Right ventricle myocardium inferior (tissue), 1 donor: ENCODE measurements around the gene SENP8. TPM values are rescaled to one million over a fixed set of nuclear protein-coding genes. Genes with fewer than 3 reads are reported as not detected.

Experiments used
- ATAC-seq: fragments of 200-7000 bp; cut with Tn5 transposase; one replicate; pipeline ENCODE4 v1.9.1; 2020; ENCODE audit warnings: mild to moderate bottlenecking, moderate library complexity
- DNase-seq: peaks from one replicate; pipeline ENCODE4 v3.0.0; 2021; ENCODE audit errors: missing footprints
- intact Hi-C: fragments of 100-400 bp; cut with DNase I; formaldehyde crosslinking; loops from one replicate; pipeline ENCODE4 v1.11.0; 2022
- total RNA-seq: library from RNA; stranded (reverse); fragmentation: NEBNext Ultra II Directional; extraction: Animal tissue kit (Norgen Biotek cat#: 25700); gene quantifications from one replicate; pipeline ENCODE4 v1.2.1, GENCODE V29; 2021
- donor health status: DM: no; HTN: yes; CAD: no; lungs with severe emphysema.

Gene SENP8
- total RNA-seq, 1 donor from 2014 or later = 5.9 TPM

DNA sequence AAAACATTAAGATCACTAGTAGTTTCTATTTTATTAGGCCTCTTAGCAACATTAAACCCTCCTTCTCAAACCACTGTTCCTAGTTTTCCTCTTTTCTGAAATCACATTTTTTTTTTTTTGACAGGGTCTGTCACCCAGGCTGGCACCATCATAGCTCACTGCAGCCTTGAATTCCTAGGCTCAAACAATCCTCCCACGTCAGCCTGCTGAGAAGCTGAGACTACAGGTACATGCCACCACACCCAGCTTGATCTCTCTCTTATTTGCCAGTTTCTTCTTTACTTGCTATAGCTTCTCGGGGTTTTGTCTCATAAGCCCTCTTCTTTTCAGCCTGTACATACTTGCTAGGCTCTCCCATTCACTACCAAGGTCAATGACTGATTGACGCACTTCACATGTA is 28.0 kb downstream of the SENP8 start:
- intact Hi-C loops = no loop called here
- DNase-seq (no peak), ATAC-seq (no peak)

DNA sequence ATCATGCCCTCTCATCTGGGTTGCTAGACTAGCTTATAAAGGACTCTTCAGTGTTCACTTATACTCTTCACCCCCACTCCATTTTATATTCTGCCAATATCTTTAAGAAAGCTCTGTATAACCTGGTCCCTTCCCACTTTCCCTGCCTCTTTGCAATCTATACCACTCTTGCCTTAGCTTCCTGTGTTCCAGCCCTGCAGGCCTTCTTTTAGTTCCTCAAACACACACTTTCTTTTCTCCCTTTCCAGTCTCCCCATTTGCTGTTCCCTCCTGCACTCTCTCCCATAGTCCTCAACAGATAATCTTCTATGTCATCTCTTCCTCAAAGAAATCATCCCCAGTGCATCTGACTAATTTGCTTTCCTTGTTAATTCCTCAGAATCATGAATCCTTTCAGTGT is 28.7 kb downstream of the SENP8 start:
- DNase-seq (no peak), ATAC-seq (no peak)
- intact Hi-C loops = no loop called here

DNA sequence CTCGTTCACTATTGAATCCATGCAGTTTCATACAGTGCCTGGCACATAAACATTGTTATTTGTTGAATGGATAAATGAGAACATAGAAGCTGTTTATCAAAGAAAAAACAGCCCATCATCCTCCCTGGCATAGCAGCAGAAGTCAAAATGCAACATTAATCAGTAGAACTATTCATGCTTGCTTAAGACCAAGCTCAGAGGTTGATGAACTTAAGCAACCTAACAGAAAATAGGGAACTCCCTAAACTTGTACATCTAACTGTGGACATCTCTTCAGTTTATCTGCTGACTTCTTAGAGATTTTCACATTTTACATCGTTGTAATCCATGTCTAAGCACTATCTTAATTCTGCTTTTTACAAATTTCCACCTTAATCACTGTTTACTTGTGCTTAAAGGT is 29.2 kb downstream of the SENP8 start:
- DNase-seq (no peak), ATAC-seq (no peak)
- intact Hi-C loops = no loop called here

DNA sequence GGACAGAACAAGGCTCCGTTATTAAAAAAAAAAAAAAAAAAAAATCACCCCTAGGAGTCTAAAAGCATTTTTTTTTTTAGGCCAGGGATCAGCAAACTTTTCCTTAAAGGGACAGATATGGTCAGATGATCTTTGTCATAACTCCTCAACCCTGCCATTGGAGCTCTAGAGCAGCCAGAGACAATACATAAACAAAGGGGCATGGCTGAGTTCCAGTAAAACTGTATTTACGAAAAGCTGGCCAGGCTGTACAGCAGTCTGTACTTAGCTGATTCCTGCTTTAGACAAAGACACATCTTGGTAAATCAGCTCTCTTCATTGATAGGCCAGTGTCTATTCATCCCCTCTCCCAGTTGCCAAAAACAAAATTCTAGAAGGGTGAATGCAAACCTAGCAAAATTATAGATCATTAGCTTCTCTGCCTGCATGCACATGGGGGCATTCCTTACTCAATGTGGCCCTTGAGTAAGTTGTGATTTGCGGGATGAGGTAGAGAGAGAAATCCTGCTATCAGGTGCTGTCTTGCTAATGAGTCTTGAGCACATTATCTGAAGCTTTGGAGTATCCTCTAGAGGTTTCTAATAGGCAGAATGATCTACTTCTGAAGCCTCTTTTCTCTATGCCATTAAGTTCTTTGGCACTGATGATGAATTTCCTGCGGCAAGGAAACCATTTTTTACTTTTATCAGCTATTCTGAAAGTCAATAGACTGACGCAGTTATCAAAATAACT is 35.2 kb downstream of the SENP8 start:
- DNase-seq = no peak
- intact Hi-C loops = no loop called here
- no peak for ATAC-seq

DNA sequence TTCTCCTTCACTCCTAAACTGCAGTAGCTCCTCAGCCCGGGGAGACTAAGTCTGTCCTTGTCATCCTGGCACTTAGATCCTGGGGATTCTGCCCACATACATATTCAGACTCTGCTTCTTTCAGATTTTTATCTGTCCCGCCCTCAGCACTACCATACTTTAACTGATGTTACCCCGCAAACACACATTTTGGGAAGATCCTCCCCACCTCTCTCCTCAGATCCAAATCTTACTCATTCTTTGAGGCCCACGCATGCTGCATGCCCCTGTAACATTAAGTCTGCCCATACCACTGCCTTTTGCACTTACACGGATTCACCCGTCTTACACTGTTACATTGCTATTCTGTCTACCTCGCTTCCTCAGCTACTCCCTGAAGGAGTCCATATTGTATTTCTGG is 36.1 kb downstream of the SENP8 start:
- intact Hi-C loops = no loop called here
- DNase-seq (no peak), ATAC-seq (no peak)

DNA sequence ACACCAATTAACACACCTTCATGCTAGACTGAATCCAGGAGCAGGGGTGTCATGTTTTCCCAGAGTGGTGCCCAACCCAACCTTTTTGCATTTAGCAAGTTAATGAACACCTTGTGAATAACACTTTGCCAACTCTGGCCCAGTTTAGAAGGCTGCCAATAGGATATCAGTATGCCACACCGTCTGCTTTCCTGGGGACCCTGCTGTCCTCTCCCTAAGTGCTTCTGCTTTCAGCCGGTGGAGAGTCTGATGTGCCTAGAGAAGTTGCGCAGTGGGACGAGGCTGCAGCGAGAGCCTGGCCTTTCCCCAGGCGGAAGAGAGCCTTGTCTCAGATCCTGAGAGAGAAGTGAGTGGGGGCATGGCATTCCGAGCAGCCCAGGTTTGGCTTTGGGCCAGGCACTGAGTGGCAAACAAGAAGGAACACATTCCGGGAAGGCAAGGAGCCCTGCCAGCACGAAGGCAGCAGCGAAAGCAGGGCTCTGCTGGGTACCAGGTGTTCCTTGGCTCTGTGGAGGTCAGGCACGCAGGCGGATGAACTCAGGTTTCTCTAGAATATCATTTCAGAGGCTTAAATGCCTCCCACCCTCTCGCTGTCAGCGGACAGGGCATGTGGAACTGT is 36.9 kb downstream of the SENP8 start:
- intact Hi-C loops = loop anchor here (5.0 kb wide), 3 partner anchors 38 to 413 kb away; partner anchors contain the start of genes MYO9A and SENP8
- peak; percentile 88 for DNase-seq

DNA sequence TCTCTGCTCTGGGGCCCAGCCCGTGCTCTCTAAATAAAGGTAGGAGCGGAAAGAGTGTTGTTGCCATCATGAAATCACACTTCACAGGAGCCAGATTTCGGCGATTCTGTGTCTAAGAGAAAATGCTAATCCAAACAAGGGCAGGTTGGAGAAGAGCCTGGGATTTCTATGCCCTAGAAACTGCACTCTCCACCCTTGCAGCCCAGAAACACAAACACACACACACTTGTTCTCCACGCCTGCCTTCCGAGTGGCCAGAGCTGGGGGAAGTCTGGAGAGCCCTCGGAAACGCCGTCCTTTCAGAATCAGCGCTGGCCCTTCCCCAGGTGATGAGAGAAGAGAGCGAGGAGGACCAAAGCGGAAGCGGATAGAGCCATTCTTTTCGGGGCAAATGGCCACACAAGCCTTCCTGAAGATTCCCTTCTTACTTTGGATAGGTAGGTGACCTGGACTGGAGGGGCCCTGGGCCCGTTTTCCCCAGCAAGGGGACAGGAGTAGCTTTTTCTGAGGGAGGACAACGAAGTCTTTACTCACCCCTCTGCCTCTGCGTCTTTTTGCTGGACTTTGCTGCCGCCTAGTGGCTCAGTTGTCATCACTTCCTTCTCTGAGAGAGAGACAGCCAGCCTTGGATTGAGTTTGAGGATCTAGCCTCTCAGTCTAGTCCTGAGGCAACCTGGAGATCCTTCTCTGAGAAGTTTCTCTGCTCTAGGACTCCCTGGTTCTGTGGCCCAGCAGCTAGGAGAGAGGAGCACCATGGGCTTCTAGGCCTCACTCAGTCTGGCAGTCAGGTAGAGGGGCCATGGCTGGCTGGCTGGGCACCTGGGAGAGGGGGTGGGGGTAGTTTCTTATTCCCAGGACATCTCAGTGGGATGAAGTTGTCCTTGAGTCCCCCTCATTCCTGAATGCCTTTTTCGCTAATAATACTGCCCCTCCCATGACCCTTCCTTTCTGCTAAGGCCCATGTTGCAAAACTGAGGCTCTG is 37.7 kb downstream of the SENP8 start:
- DNase-seq (peak; percentile 84), ATAC-seq (peak; percentile 91)
- intact Hi-C loops = loop anchor here (5.0 kb wide), 3 partner anchors 39 to 414 kb away; partner anchors contain the start of genes MYO9A and SENP8

More for the DNA sequence above, 36.9 kb downstream of the SENP8 start:
- ATAC-seq = peak; percentile 77

DNA sequence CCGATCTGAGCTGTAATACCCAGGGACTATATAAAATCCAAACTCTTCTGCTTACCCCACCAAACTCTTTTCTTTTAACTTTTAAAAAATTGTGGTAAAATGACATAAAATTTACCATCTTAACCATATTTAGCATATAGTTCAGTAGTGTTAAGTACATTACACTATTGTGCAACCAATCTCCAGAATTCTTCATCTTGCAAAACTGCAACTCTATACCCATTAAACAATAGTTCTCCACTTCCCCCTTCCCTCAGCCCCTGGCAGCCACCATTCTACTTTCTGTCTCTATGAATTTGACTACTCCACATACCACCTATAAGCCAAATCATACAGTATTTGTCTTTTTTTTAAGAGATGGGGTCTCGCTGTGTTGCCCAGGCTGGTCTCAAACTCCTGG is 38.7 kb downstream of the SENP8 start:
- DNase-seq = no peak
- ATAC-seq = no peak
- intact Hi-C loops = loop anchor here (5.0 kb wide), 3 partner anchors 40 to 415 kb away; partner anchors contain the start of genes MYO9A and SENP8

DNA sequence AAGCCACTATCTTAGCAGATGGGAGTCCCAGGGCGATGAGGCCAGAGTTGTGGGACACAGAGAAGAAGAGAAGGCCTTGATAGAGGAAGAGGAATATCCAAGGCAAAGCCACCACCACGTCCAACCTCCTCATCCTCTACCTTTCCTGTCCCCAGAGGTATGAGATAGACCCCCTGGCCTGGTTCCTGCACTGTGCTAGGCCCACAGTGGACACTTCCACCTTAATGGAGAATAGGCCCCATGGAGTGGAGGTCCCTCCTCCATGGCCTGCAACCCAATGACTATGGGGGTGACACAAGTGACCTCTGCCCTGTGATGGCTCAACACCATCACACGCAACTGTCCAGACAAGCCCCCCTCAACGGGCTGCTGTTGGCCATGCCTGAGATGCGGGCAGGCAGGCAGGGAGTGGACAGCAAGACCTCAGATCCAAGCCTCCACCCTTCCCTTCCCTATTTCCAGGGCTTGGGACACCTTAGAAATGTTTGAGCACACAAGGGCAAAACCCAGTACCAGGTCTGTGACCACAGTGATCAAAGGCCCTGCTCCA is 42.6 kb downstream of the SENP8 start:
- intact Hi-C loops = no loop called here
- ATAC-seq (no peak), DNase-seq (no peak)

DNA sequence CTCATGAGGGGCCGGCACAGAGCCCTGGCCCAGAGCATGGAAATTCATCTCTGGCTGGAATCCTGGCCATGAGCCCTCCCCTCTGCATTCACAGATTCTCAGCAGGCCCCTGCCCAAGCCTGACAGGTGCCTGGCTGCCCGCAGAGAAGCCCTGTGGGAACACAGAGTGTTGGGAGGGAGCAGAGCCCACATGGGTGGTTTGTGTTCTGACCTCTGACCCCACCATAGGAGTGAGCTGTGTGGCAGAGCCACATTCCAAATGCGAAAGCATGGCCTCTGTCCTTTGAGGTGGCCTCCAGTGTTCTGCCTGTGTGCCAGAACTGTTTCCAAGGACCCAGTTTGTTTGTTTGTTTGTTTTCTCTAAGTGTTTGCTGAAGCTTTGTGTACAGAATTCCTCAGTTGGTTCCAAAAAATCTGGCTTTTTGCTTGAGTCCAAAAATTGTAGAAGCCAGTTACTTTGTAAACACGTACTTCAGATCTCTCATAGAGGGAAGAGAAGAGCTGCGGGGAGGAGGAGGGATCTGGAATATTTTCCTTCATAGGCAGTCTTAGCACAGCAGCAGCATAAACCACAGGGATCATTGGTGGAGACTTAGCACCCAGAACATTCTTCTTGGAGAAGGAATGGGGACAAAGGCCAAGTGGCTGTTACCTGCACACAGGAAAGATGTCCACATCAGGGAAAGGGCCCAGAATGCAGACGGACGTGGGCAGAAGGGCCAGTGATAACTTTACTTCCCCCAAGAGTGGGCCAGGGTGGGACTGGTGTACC is 43.3 kb downstream of the SENP8 start:
- intact Hi-C loops = no loop called here
- DNase-seq (no peak), ATAC-seq (no peak)

DNA sequence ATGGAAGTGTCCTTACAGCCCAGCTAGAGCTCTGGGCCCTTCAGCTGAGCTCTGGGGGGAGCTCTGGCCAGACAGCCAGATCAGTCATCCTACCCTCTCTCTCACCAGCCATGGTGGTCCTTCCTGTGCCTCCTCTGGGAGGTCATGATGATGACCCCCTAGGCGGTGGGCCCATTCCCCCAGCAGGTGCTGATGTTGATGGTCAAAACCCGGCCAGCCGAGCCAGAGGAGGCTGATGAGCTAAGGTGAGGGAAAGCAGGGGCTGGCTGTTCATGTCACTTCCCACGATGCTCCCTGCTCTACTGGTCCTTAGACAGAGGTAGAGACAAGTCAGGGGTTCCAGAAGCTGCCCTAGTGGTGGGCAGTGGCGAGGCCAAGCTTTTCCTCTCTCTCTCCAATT is 44.4 kb downstream of the SENP8 start:
- intact Hi-C loops = no loop called here
- DNase-seq = no peak
- ATAC-seq = no peak

DNA sequence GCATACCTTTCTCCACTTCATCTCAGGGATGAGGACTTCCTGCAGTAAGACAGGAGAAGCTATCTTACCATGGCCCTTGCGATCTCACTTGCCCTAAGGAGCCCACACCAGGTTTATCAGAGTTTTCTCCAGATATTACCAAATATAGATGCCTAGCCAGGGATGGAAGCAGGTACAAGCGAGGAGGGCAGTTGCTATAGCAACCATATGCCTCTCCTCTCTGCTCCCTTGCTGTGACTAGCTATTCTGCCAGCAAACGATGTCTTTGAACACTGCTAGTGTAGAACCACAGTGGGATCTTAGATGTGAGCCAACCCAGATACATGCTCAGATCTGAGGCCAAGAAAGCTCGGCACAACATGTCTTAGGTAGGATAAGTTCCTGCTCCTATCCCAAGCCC is 45.5 kb downstream of the SENP8 start:
- ATAC-seq (no peak), DNase-seq (no peak)

DNA sequence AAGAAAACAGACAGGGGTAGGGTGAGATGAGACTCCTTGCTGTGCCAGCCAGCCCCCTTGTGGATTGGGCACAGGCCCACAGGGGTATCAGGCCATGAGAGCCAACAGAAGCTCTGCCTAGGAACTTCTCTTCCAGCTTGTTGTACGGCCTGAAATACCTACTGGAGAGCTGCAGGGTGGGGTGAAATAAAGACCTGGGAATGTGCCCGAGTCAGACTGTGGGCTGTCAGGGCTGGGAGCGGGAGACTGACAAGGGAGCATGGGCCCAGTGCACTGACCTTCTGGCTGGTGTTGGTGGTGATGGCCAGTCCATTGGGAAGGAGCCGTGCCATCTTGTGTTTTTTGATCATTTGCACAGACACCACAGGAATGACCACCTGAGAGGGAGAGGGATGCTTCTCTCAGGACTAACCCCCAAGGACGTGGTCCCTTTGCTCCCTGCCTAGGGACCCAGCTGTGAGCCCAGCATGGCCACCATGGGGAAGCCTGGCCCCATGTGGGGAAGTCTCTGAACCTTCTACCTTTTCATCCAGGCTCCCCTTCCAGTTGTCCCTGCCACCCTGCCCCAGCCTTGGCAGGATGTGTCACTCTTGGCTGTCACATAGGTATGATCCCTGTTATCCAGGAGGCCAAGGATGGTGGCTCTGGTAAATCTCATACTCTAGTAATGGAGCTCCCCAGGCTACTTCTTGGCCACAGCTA is 48.7 kb downstream of the SENP8 start:
- DNase-seq (no peak), ATAC-seq (no peak)
- intact Hi-C loops = no loop called here

More for the DNA sequence above, 45.5 kb downstream of the SENP8 start:
- intact Hi-C loops = no loop called here

DNA sequence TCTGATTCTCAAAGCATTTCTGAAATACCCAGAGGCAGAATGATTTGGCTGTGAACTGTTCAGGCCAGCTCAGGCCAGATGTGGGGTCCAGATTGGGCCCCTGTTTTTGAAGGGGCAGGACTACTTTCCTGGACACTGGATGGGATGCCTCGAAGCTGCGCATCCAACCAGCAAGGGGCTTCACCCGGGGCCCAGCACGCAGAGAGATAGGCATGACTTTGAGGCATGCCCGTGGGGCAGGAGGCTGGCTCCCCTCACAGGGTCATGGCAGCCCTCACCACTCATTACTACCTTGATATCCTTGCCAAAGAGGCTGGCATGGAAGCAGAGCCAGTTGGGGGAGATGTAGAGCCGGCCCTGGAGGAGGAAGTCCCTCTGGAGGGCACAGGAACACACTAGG is 49.2 kb downstream of the SENP8 start:
- ATAC-seq (no peak), DNase-seq (no peak)
- intact Hi-C loops = no loop called here

DNA sequence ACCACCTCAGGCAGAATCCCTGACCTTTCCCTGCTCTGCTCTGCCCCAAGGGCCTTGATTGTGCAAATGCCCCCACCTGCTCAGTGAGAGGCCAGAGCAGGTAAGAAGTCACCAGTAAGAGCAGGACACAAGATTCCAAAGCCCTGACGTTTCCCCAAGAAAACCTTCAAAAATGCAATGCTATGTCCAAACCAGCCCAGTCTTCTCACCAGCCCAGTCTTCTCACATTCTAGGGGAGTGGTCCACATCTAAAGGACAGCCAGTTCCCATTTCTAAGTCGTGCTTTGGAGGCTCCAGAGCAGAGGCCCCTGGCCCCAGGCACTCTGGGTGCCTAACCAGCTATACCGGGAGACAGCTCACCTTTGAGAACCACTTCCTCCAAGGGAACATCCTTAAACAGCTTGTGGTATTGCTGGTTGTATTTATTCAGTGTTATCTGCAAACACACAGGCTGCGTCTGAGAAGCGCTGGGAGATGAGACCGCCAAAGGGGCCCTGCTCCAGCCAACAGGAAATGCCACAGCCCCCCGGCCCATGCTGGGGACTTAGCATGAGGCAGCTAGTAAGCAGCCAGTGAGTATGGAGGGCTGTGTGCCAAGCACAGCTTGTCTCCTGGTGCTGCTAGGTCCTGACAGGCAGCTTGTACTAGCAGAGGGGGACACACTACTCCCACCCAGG is 50.1 kb downstream of the SENP8 start:
- ATAC-seq (peak; percentile 67), DNase-seq (no peak)
- intact Hi-C loops = no loop called here

DNA sequence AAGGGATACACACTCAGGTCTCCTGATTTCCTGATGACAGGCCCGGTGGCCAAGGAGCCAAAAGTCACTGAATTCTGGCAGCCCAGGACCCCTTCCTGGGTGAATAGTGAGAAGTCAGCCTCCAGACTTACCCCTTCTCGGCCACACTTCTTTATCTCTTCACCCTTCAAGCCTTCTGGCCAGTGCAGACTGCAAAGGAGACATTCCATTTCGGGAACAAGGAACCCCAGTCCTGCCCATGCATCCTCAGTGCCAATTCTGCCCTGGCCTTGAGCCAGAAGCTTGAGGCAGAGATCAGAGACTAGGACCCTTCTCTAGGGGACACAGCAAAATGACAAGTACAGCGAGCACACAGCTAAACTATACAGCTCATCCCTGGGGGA is 50.6 kb downstream of the SENP8 start:
- DNase-seq = no peak
- intact Hi-C loops = no loop called here
- peak; percentile 26 for ATAC-seq

DNA sequence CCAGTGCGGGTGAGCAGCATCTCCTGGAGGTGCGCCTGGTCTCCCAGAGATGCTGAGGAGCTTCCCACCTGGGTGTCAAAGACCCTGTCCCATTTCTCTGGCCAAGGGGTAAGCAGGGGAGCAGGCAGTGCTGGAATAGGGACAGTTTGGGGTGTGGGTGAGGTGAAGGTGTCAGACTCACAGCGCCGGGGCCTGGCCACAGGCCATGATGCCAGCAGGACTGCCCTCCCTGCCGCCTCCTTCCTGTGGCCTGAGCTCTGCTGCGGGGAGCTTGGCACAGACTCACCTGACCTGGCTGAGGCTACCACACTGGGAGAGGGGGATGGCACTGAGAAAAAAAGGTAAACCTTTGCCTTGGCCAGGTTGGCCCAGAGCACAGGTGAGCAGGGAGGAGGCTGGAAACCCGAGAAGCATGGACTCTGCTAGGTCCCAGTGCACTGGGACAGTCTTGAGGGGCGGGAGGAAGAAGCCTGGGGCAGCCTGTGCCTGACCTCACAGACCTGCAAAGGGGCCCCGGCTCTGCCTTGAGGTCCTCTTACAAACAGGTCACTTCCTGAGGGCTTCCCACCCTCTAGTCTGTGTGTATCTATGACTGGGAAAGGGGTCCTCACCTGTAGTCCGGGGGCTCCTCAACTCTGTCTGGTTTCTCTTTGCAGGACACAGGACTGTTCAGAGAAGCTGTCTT is 51.2 kb downstream of the SENP8 start:
- no peak for ATAC-seq
- intact Hi-C loops = no loop called here
- no peak for DNase-seq
